HCT116 (cell line): Measurements from ENCODE around the gene CCDC172. TPM values are rescaled to one million over a fixed set of nuclear protein-coding genes. Genes with fewer than 3 reads are reported as not detected.

Experiments used
- ATAC-seq: fragments of 200-7000 bp; cut with Tn5 transposase; 2 replicates; pipeline ENCODE4 v1.9.1; 2020; ENCODE audit warnings: mild to moderate bottlenecking, moderate library complexity
- BruUV-seq: library from RNA; stranded (reverse); fragments of 400-500 nt; replicated peaks from 2 replicates; lab custom pipeline; 2021; lab: Mats Ljungman, UMichigan
- CTCF ChIA-PET: fragments of 300-600 bp; sonication (Branson Sonifier 250); formaldehyde crosslinking; loops from one replicate; lab custom pipeline; 2021; ENCODE audit warnings: antibody characterized with exemption; lab: Charles Lee
- POLR2A ChIA-PET: fragments of 300-600, 350-600 bp; sonication (Branson Sonifier 250); formaldehyde crosslinking; loops from one replicate; lab custom pipeline; 2021; ENCODE audit warnings: antibody characterized with exemption; lab: Charles Lee
- RAD21 ChIA-PET, 2 experiments: fragments of 300-600 bp; sonication (Branson Sonifier 250); formaldehyde crosslinking; loops; one replicate each; lab custom pipeline; 2023; ENCODE audit warnings: low total read pairs in 2 of 2; ENCODE audit not compliant: uncharacterized antibody in 2 of 2, unreplicated experiment in 2 of 2, low non-redundant PET in 1 of 2; lab: Charles Lee
- DNase-seq: peaks from one replicate; pipeline ENCODE4 v3.0.0-alpha.2; 2010; ENCODE audit warnings: low read depth, low spot score
- H2AFZ ChIP-seq: fragments of 200-600 bp; shearing (Covaris generic), sonication (generic); 2 replicates; pipeline ENCODE4 v1.6.1; 2017; ENCODE audit warnings: low read depth, mixed run types, mixed read lengths, antibody characterized with exemption, low read length; ENCODE audit not compliant: poor library complexity, severe bottlenecking
- H3K27ac ChIP-seq: 2 replicates; pipeline ENCODE4 v1.5.1; 2012; ENCODE audit warnings: low read depth, low read length
- H3K27me3 ChIP-seq: fragments of 200-600 bp; sonication (generic); 2 replicates; pipeline ENCODE4 v1.6.1; 2016; ENCODE audit warnings: mixed run types, low read length, mixed read lengths; ENCODE audit not compliant: insufficient read depth
- H3K36me3 ChIP-seq, 2 experiments: fragments of 200-500 bp in 1 of 2; fragments of 200-600 bp in 1 of 2; sonication (Bioruptor generic) in 1 of 2; sonication (generic) in 1 of 2; 2 replicates each; pipeline versions ENCODE4 v1.5.1 to v1.6.1; 2014 to 2016; ENCODE audit warnings: low read length in 2 of 2, inconsistent platforms in 1 of 2, mixed read lengths in 1 of 2, mixed run types in 1 of 2; ENCODE audit not compliant: insufficient read depth in 2 of 2, control insufficient read depth in 1 of 2
- H3K4me1 ChIP-seq, 2 experiments: fragments of 200-600 bp in 1 of 2; sonication (generic) in 1 of 2; 2 replicates each; pipeline versions ENCODE4 v1.5.1 to v1.6.1; 2012 to 2017; ENCODE audit warnings: low read length in 2 of 2, inconsistent platforms in 1 of 2, mild to moderate bottlenecking in 1 of 2, mixed read lengths in 1 of 2, mixed run types in 1 of 2, moderate library complexity in 1 of 2; ENCODE audit not compliant: insufficient read depth in 2 of 2, control insufficient read depth in 1 of 2
- H3K4me2 ChIP-seq: fragments of 200-600 bp; sonication (generic); 2 replicates; pipeline ENCODE4 v1.6.1; 2017; ENCODE audit warnings: mixed run types, low read length, mixed read lengths
- H3K4me3 ChIP-seq, 2 experiments: fragments of 200-600 bp in 1 of 2; sonication (generic) in 1 of 2; replicated peaks in 1 of 2; 2 replicates each; pipeline ENCODE4 v1.5.1; 2011 to 2016; ENCODE audit warnings: low read length in 2 of 2, control low read depth in 1 of 2, low read depth in 1 of 2, mild to moderate bottlenecking in 1 of 2, mixed read lengths in 1 of 2, mixed run types in 1 of 2
- H3K79me2 ChIP-seq: fragments of 200-600 bp; sonication (generic); 2 replicates; pipeline ENCODE4 v1.6.1; 2017; ENCODE audit warnings: mild to moderate bottlenecking, mixed run types, low read length, moderate library complexity, mixed read lengths; ENCODE audit not compliant: insufficient read depth
- H3K9ac ChIP-seq: fragments of 200-600 bp; sonication (generic); 2 replicates; pipeline ENCODE4 v1.6.1; 2016; ENCODE audit warnings: low read length, mixed read lengths
- H3K9me2 ChIP-seq: fragments of 200-600 bp; sonication (generic), shearing (Covaris generic); 2 replicates; pipeline ENCODE4 v1.6.1; 2017; ENCODE audit warnings: mixed run types, mild to moderate bottlenecking, moderate library complexity; ENCODE audit not compliant: insufficient read depth
- H3K9me3 ChIP-seq, 2 experiments: fragments of 200-500 bp in 1 of 2; fragments of 200-600 bp in 1 of 2; sonication (Bioruptor generic) in 1 of 2; sonication (generic) in 1 of 2; 2 replicates each; pipeline ENCODE4 v1.6.1; 2014 to 2017; ENCODE audit warnings: low read length in 2 of 2, mixed read lengths in 2 of 2, inconsistent platforms in 1 of 2, low read depth in 1 of 2, mild to moderate bottlenecking in 1 of 2, mixed run types in 1 of 2, moderate library complexity in 1 of 2; ENCODE audit not compliant: control insufficient read depth in 1 of 2, insufficient read depth in 1 of 2
- H4K20me1 ChIP-seq: fragments of 200-600 bp; sonication (generic), shearing (Covaris generic); 2 replicates; pipeline ENCODE4 v1.6.1; 2017; ENCODE audit warnings: mixed run types, mild to moderate bottlenecking, moderate library complexity; ENCODE audit not compliant: insufficient read depth
- EGR1 ChIP-seq: IDR thresholded peaks from 2 replicates; pipeline ENCODE4 v1.6.1; 2012; ENCODE audit warnings: low read depth
- EZH2 ChIP-seq: fragments of 200-600 bp; sonication (generic); IDR thresholded peaks from 2 replicates; pipeline ENCODE4 v1.6.1; 2017; ENCODE audit warnings: antibody characterized with exemption, mixed run types
- JUND ChIP-seq: IDR thresholded peaks from 2 replicates; pipeline ENCODE4 v1.6.1; 2012
- REST ChIP-seq: IDR thresholded peaks from 2 replicates; pipeline ENCODE4 v1.6.1; 2012; ENCODE audit warnings: low read depth
- SRF ChIP-seq: IDR thresholded peaks from 2 replicates; pipeline ENCODE4 v1.6.1; 2012; ENCODE audit warnings: low read depth
- ZNF274 ChIP-seq: fragments of 200-500 bp; sonication (Bioruptor generic); IDR thresholded peaks from 2 replicates; pipeline ENCODE4 v1.6.1; 2014; ENCODE audit warnings: mild to moderate bottlenecking, low read depth, low read length, inconsistent platforms
- intact Hi-C: fragments of 100-400 bp; cut with micrococcal nuclease; formaldehyde crosslinking; loops from 2 replicates; pipeline ENCODE4 v1.10.0; 2022
- total RNA-seq: library from RNA; stranded (reverse); gene quantifications from one replicate; pipeline ENCODE4 v1.2.1, GENCODE V29; 2021; ENCODE audit not compliant: unreplicated experiment

Gene CCDC172
- total RNA-seq, 1 experiment from 2014 or later = not detected

- no peak overlapping the region for H3K4me3 ChIP-seq
- no peak overlapping the region for H2AFZ ChIP-seq
- no peaks in the 10 kb centered on the region for H3K4me1 ChIP-seq
- no peak for TF ChIP-seq EGR1
- no peak for TF ChIP-seq REST
- TF ChIP-seq ZNF274 = no peak
- H4K20me1 ChIP-seq = no peaks in the 10 kb centered on the region
- H3K9me3 ChIP-seq = no peaks in the 10 kb centered on the region
- ChIA-PET CTCF (no interaction called here), RAD21 (no interaction called here), POLR2A (no interaction called here)
- H3K36me3 ChIP-seq = no peaks in the 10 kb centered on the region
- H3K9me2 ChIP-seq = no peaks in the 10 kb centered on the region
- ATAC-seq (no peak), DNase-seq (no peak)
- H3K4me2 ChIP-seq = no peak overlapping the region
- H3K9ac ChIP-seq = no peak overlapping the region
- intact Hi-C loops = no loop called here
- BruUV-seq = no TSS peak
- H3K27me3 ChIP-seq = peaks cover 25% of the 10 kb centered on the region
- H3K27ac ChIP-seq = no peak overlapping the region
- no peaks in the 10 kb centered on the region for H3K79me2 ChIP-seq
These were observed 31.1 kb downstream of the CCDC172 start for GRCh38 chr10:116355341-116355740.

GRCh38 chr10:116356833-116357232 lies 32.6 kb downstream of the CCDC172 start:
- Histone ChIP-seq H3K79me2 (no peaks in the 10 kb centered on the region), H3K9me2 (no peaks in the 10 kb centered on the region), H3K9me3 (no peaks in the 10 kb centered on the region), H4K20me1 (no peaks in the 10 kb centered on the region), H3K36me3 (no peaks in the 10 kb centered on the region), H3K27ac (no peak overlapping the region), H3K4me2 (no peak overlapping the region), H2AFZ (no peak overlapping the region), H3K4me3 (no peak overlapping the region), H3K27me3 (peaks cover 25% of the 10 kb centered on the region), H3K4me1 (no peaks in the 10 kb centered on the region), H3K9ac (no peak overlapping the region)
- no peak for DNase-seq
- intact Hi-C loops = no loop called here
- CTCF ChIA-PET = no interaction called here
- ATAC-seq = no peak
- POLR2A ChIA-PET = no interaction called here
- BruUV-seq = no TSS peak
- RAD21 ChIA-PET = no interaction called here
- TF ChIP-seq EZH2 (no peak), JUND (no peak), SRF (no peak)
